K562 (cell line): ENCODE data around the gene CWF19L2. TPM values are rescaled to one million over a fixed set of nuclear protein-coding genes. Genes with fewer than 3 reads are reported as not detected.

Experiments used
- ATAC-seq: fragments of 200-7000 bp; cut with Tn5 transposase; 3 replicates; pipeline ENCODE4 v1.9.1; 2020; ENCODE audit warnings: moderate library complexity
- BruUV-seq: library from RNA; stranded (reverse); fragments of 400-500 nt; replicated peaks from 2 replicates; lab custom pipeline; 2021; lab: Mats Ljungman, UMichigan
- CTCF ChIA-PET: fragments of 300-600 bp; formaldehyde crosslinking; extraction: SDS; loops from one replicate; lab custom pipeline; 2021; ENCODE audit warnings: low intra/inter-chr PET ratio; lab: Yijun Ruan, JAX
- POLR2A ChIA-PET: fragments of 300-600, 350-650 bp; sonication (Branson Sonifier 250); formaldehyde crosslinking; extraction: SDS; loops from one replicate; lab custom pipeline; 2021; ENCODE audit warnings: antibody characterized with exemption, inconsistent platforms; lab: Yijun Ruan, JAX
- DNase-seq, 4 experiments: peaks; one replicate each; pipeline versions ENCODE4 v3.0.0 to v3.0.0-alpha.2; 2011 to 2018; ENCODE audit warnings: low spot score in 3 of 4, mixed read lengths in 3 of 4; ENCODE audit errors: extremely low read depth in 1 of 4
- FAIRE-seq: peaks from 2 replicates; lab custom pipeline; 2011; peaks lifted over from hg19 to GRCh38; lab: Jason Lieb, UNC
- H2AFZ ChIP-seq: 2 replicates; pipeline ENCODE4 v1.6.0; 2011; ENCODE audit warnings: low read depth, low read length, control low read depth, inconsistent platforms
- H3K27ac ChIP-seq: fragments of 200-600 bp; 3 replicates; pipeline ENCODE4 v1.8.0; 2011; ENCODE audit warnings: low read depth, mild to moderate bottlenecking, control low read depth, inconsistent platforms, low read length, moderate library complexity, mixed read lengths; ENCODE audit errors: extremely low read depth
- H3K27me3 ChIP-seq, 2 experiments: fragments of 300-600 bp in 1 of 2; 2 replicates in 1 of 2; 3 replicates in 1 of 2; pipeline versions ENCODE4 v1.6.0 to v1.8.0; 2011; ENCODE audit warnings: inconsistent platforms in 2 of 2, low read length in 2 of 2, mild to moderate bottlenecking in 1 of 2, mixed read lengths in 1 of 2, moderate library complexity in 1 of 2; ENCODE audit not compliant: control insufficient read depth in 2 of 2, insufficient read depth in 2 of 2
- H3K36me3 ChIP-seq: fragments of 300-600 bp; 3 replicates; pipeline ENCODE4 v1.8.0; 2011; ENCODE audit warnings: mild to moderate bottlenecking, low read length, inconsistent platforms; ENCODE audit not compliant: control insufficient read depth, insufficient read depth
- H3K4me1 ChIP-seq, 2 experiments: fragments of 200-600 bp in 1 of 2; replicated peaks in 1 of 2; 2 replicates in 1 of 2; 3 replicates in 1 of 2; pipeline versions ENCODE4 v1.5.1 to v1.8.0; 2011; ENCODE audit warnings: inconsistent platforms in 2 of 2, low read length in 2 of 2, mild to moderate bottlenecking in 1 of 2, mixed read lengths in 1 of 2, moderate library complexity in 1 of 2; ENCODE audit not compliant: control insufficient read depth in 2 of 2, insufficient read depth in 2 of 2
- H3K4me2 ChIP-seq: 2 replicates; pipeline ENCODE4 v1.6.1; 2011; ENCODE audit warnings: low read length, control low read depth, inconsistent platforms, mixed read lengths; ENCODE audit not compliant: insufficient read depth
- H3K4me3 ChIP-seq: fragments of 200-600 bp; sonication (generic), shearing (Covaris generic); 2 replicates; pipeline ENCODE4 v1.5.1; 2016; ENCODE audit warnings: control low read depth, inconsistent platforms
- H3K79me2 ChIP-seq: fragments of 200-600 bp; 3 replicates; pipeline ENCODE4 v1.8.0; 2011; ENCODE audit warnings: low read length, inconsistent platforms; ENCODE audit not compliant: control insufficient read depth, insufficient read depth
- H3K9ac ChIP-seq, 2 experiments: 2 replicates each; pipeline versions ENCODE4 v1.6.0 to v1.6.1; 2011; ENCODE audit warnings: low read depth in 2 of 2, low read length in 2 of 2, control low read depth in 1 of 2, inconsistent platforms in 1 of 2, mild to moderate bottlenecking in 1 of 2, mixed read lengths in 1 of 2; ENCODE audit not compliant: insufficient read depth in 1 of 2
- H3K9me1 ChIP-seq: one replicate; pipeline ENCODE4 v1.6.0; 2011; ENCODE audit warnings: inconsistent platforms, mild to moderate bottlenecking, low read length, moderate library complexity; ENCODE audit not compliant: control insufficient read depth, insufficient read depth
- H3K9me3 ChIP-seq: replicated peaks from 2 replicates; pipeline ENCODE4 v1.5.1; 2011; ENCODE audit warnings: low read depth, low read length, inconsistent platforms; ENCODE audit not compliant: control insufficient read depth, insufficient read depth
- H4K20me1 ChIP-seq: replicated peaks from 2 replicates; pipeline ENCODE4 v1.6.1; 2011; ENCODE audit warnings: low read length, inconsistent platforms, mixed read lengths; ENCODE audit not compliant: control insufficient read depth, insufficient read depth
- BACH1 ChIP-seq: fragments of 200-800 bp; sonication (Bioruptor generic); IDR thresholded peaks from 2 replicates; pipeline ENCODE4 v1.6.1; 2016; ENCODE audit warnings: missing genetic modification characterization, missing compliant biosample characterization
- BRF1 ChIP-seq: IDR thresholded peaks from 3 replicates; pipeline ENCODE4 v1.6.1; 2011; ENCODE audit warnings: borderline replicate concordance, mild to moderate bottlenecking; ENCODE audit not compliant: insufficient read length; ENCODE audit errors: extremely low read depth
- CREB3 ChIP-seq: fragments of 450-650 bp; conservative IDR thresholded peaks from 2 replicates; pipeline ENCODE4 v1.6.1; 2016; ENCODE audit warnings: missing genetic modification characterization, low read depth, mild to moderate bottlenecking, missing compliant biosample characterization, moderate library complexity
- EWSR1 ChIP-seq: fragments of 450-650 bp; IDR thresholded peaks from 2 replicates; pipeline ENCODE4 v1.6.1; 2018; ENCODE audit warnings: borderline replicate concordance, mild to moderate bottlenecking, low read depth, moderate library complexity; ENCODE audit not compliant: partially characterized antibody
- FOXM1 ChIP-seq, 2 experiments: fragments of 450-650 bp in 1 of 2; sonication (generic) in 1 of 2; formaldehyde crosslinking in 1 of 2; IDR thresholded peaks; 2 replicates each; pipeline versions ENCODE4 v1.6.1 to v1.9.0; 2017 to 2022; ENCODE audit warnings: low read depth in 2 of 2, mild to moderate bottlenecking in 2 of 2, missing genetic modification reagents in 1 of 2, moderate library complexity in 1 of 2
- HCFC1 ChIP-seq: IDR thresholded peaks from 2 replicates; pipeline ENCODE4 v1.6.1; 2012; ENCODE audit warnings: low read depth, low read length, improper control_type of control experiment
- HLTF ChIP-seq: fragments of 450-650 bp; IDR thresholded peaks from 2 replicates; pipeline ENCODE4 v1.6.1; 2016
- KLF1 ChIP-seq: fragments of 450-650 bp; IDR thresholded peaks from 2 replicates; pipeline ENCODE4 v1.6.1; 2016; ENCODE audit warnings: missing genetic modification characterization, missing compliant biosample characterization
- NUFIP1 ChIP-seq: fragments of 450-650 bp; IDR thresholded peaks from 2 replicates; pipeline ENCODE4 v1.6.1; 2018; ENCODE audit not compliant: partially characterized antibody
- PHTF2 ChIP-seq: fragments of 250-450 bp; sonication (Bioruptor Pico); IDR thresholded peaks from 2 replicates; pipeline ENCODE4 v1.5.0; 2021; ENCODE audit warnings: mild to moderate bottlenecking
- PTBP1 ChIP-seq: fragments of 200-400 bp; formaldehyde crosslinking; IDR thresholded peaks from 2 replicates; pipeline ENCODE4 v1.6.1; 2017; ENCODE audit warnings: low read depth, low read length
- RBM15 ChIP-seq: fragments of 200-400 bp; formaldehyde crosslinking; IDR thresholded peaks from 2 replicates; pipeline ENCODE4 v1.6.1; 2018; ENCODE audit warnings: mild to moderate bottlenecking, low read length, moderate library complexity; ENCODE audit not compliant: insufficient read depth
- ZNF324 ChIP-seq: fragments of 250-450 bp; sonication (Bioruptor Pico); IDR thresholded peaks from 2 replicates; pipeline ENCODE4 v1.4.0; 2020; ENCODE audit warnings: mild to moderate bottlenecking
- ZNF592 ChIP-seq: fragments of 450-650 bp; IDR thresholded peaks from 2 replicates; pipeline ENCODE4 v1.6.1; 2017; ENCODE audit warnings: antibody characterized with exemption, mild to moderate bottlenecking
- ZNF695 ChIP-seq: fragments of 450-650 bp; formaldehyde crosslinking; IDR thresholded peaks from 2 replicates; pipeline ENCODE4 v1.4.0; 2020; ENCODE audit warnings: mild to moderate bottlenecking, moderate library complexity
- WGBS: fragments of 100-300 bp; shearing (Covaris generic); methylation state at CpG from one replicate; pipeline ENCODE4 v1.1.6; 2016; ENCODE audit warnings: low coverage, mixed read lengths; ENCODE audit not compliant: insufficient coverage; ENCODE audit errors: missing lambda C conversion rate; 5-methylcytosine and 5-hydroxymethylcytosine counted together
- in situ Hi-C: fragments of 300-500 bp; cut with MboI; formaldehyde crosslinking; loops from 4 replicates; pipeline ENCODE4 v1.15.0; 2018; ENCODE audit warnings: inconsistent platforms, mixed read lengths
- intact Hi-C: fragments of 100-400 bp; cut with micrococcal nuclease; formaldehyde crosslinking; loops from 2 replicates; pipeline ENCODE4 v1.14.2; 2022
- polyA plus RNA-seq, 8 experiments: library from polyadenylated mRNA; depleted of rRNA in 4 of 8; stranded (reverse) in 5 of 8; unstranded in 3 of 8; fragments of >200 nt; fragmentation: Nextera tagmentation in 2 of 8; fragmentation: Illumina TruSeq in 1 of 8; extraction: Ambion mirVana in 2 of 8; extraction: Trizol in 1 of 8; gene quantifications; 2 replicates each; pipeline versions ENCODE4 v1.2.1 to v1.2.3, GENCODE V29; 2011 to 2014; ENCODE audit warnings: inconsistent platforms in 1 of 8, missing spikeins in 1 of 8
- total RNA-seq, 7 experiments: library from RNA; depleted of rRNA in 6 of 7; stranded (reverse); fragments of >200 nt in 6 of 7; fragmentation: Illumina TruSeq in 2 of 7; extraction: Trizol in 2 of 7; gene quantifications; 2 replicates each; pipeline versions ENCODE4 v1.2.1 to v1.2.3, GENCODE V29; 2011 to 2021; ENCODE audit warnings: low replicate concordance in 1 of 7

The CWF19L2 gene
- total and polyA plus RNA-seq, 9 of the 15 experiments (the other 6 are each of a cell fraction or from before 2014, with no cell fraction given) = 4.7 to 23.3 (median 10.2) TPM

GRCh38 chr11:107446822-107447431 is 10.7 kb downstream of the CWF19L2 start:
- Histone ChIP-seq H3K27me3 (no peaks in the 10 kb centered on the region), H3K79me2 (peaks cover 26% of the 10 kb centered on the region), H2AFZ (no peak overlapping the region), H3K4me2 (no peak overlapping the region), H4K20me1 (no peaks in the 10 kb centered on the region), H3K36me3 (peaks cover 13% of the 10 kb centered on the region), H3K9me3 (no peaks in the 10 kb centered on the region), H3K4me3 (no peak overlapping the region), H3K4me1 (no peaks in the 10 kb centered on the region)
- DNase-seq (no peak), ATAC-seq (no peak), FAIRE-seq (no peak)
- in situ Hi-C loops (no loop called here), intact Hi-C loops (no loop called here)
- WGBS = 72% methylated on average over 3 of the region's 3 CpGs
- ChIA-PET POLR2A (interaction anchor here (0.8 to 1.2 kb wide), 2 partner anchors 9 to 11 kb away, joined by 4 to 5 read pairs; partner anchors contain the start of gene CWF19L2), CTCF (no interaction called here)
- TF ChIP-seq HCFC1 = no peak
- no peak for TF ChIP-seq ZNF324
- no peak for TF ChIP-seq PHTF2 (CRISPR knock-in tag)
- TF ChIP-seq HLTF = no peak
- TF ChIP-seq ZNF695 (CRISPR knock-in tag) = no peak
- TF ChIP-seq EWSR1 = no peak
- no peak for TF ChIP-seq CREB3
- no peak for TF ChIP-seq BACH1
- no peak for TF ChIP-seq FOXM1 (IDR thresholded peaks at IDR 0.05; ENCODE audit: low read depth)
- no peak for TF ChIP-seq FOXM1 (CRISPR knock-in tag; IDR thresholded peaks at IDR 0.05; ENCODE audit: low read depth)
- TF ChIP-seq BRF1 = no peak
- TF ChIP-seq RBM15 = no peak
- TF ChIP-seq PTBP1 = no peak
- no peak for TF ChIP-seq ZNF592
- TF ChIP-seq NUFIP1 = no peak
- TF ChIP-seq KLF1 (tag) = no peak
- TF ChIP-seq, all 486 proteins: peak for 0
- no peak overlapping the region for H3K9ac ChIP-seq
- H3K27ac ChIP-seq = no peak overlapping the region
- BruUV-seq = no TSS peak
- H3K9me1 ChIP-seq = no peaks in the 10 kb centered on the region
